C4-2B (cell line): ENCODE results near the gene ANKRD11.

Experiments
- ZFX ChIP-seq: fragments of 450-650 bp; IDR thresholded peaks from 2 replicates; pipeline ENCODE4 v1.6.1; 2017
- TF ChIP-seq, protein P1 (sequence below): fragments of 450-650 bp; conservative IDR thresholded peaks from 2 replicates; pipeline ENCODE4 v1.5.1; 2017; ENCODE audit warnings: mild to moderate bottlenecking

DNA sequence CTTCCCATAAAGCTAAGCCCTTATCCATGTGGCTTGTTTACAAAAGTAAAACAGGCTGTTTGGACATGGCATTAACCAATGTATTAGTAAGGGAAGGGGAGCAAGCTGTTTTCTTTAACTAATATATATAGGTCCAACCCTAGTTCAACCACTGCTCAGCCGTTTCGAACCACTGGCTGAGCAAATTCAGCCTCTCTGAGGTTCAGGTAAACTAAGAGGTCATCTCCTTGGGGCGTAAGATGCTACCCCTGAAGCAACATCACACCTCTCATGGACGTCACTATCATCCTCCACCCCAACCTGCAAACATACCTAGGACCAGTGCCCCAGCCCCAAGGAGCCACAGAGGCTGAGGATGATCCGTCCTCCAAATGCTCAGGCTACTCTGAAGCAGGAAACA is 45.2 kb downstream of the ANKRD11 start:
- TF ChIP-seq, protein P1, sequence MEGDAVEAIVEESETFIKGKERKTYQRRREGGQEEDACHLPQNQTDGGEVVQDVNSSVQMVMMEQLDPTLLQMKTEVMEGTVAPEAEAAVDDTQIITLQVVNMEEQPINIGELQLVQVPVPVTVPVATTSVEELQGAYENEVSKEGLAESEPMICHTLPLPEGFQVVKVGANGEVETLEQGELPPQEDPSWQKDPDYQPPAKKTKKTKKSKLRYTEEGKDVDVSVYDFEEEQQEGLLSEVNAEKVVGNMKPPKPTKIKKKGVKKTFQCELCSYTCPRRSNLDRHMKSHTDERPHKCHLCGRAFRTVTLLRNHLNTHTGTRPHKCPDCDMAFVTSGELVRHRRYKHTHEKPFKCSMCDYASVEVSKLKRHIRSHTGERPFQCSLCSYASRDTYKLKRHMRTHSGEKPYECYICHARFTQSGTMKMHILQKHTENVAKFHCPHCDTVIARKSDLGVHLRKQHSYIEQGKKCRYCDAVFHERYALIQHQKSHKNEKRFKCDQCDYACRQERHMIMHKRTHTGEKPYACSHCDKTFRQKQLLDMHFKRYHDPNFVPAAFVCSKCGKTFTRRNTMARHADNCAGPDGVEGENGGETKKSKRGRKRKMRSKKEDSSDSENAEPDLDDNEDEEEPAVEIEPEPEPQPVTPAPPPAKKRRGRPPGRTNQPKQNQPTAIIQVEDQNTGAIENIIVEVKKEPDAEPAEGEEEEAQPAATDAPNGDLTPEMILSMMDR, result no peak
- TF ChIP-seq ZFX, result no peak
